ENCODE results near the gene LY6G6D. TPM values are rescaled to one million over a fixed set of nuclear protein-coding genes. Genes with fewer than 3 reads are reported as not detected.

Gene LY6G6D
- total and polyA plus RNA-seq, 2 donors (not counting 1 experiment from before 2014, with no cell fraction given), result not detected

DNA sequence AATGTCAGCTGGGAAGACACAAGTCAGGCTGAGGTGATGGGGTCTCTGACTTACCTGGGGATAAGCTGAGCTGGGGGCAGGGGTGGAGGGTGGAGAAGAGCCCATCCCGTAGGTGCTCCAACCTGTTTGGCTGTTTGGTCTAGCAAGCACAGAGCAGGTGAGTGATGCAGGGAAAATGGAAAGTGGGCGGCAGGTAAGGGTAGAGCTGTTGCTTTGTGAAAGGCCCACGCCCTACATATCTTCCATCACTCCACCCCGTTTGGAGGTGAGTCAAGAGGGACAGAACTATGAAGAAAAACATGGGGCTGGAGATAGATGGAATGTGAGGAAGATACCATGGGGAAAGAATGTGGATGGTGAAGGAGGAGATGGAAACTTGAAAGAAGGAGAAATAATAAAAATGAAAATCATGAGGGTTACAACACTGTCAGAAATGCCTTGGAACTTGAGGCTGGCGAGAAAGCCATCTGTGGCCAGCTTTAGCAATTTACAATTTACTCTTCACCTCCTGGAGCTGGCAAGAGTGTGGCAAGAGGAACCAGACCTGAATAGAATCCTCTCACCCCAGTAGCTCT is 5.1 kb downstream of the LY6G6D start:
- POLR2A ChIA-PET, result no interaction called here
- no peaks in the 10 kb centered on the region for H3K79me2 ChIP-seq (ENCODE audit: control insufficient read depth, insufficient read depth, low read length)
- H3K9me3 ChIP-seq (ENCODE audit: control extremely low read depth in 1 of 3, control insufficient read depth in 2 of 3, insufficient read depth in 1 of 3, low read length in 2 of 3), result no peaks in the 10 kb centered on the region
- intact Hi-C loops (cut with micrococcal nuclease), result no loop called here
- H3K36me3 ChIP-seq (replicated peaks in 1 of 2; ENCODE audit: control extremely low read depth in 1 of 2, control insufficient read depth in 1 of 2, extremely low read depth in 1 of 2, insufficient read depth in 2 of 2, low read length in 1 of 2), result no peaks in the 10 kb centered on the region
- TF ChIP-seq CTCF (IDR thresholded peaks at IDR 0.05), result no peak
- TF ChIP-seq EZH2 (IDR thresholded peaks at IDR 0.05; ENCODE audit: borderline replicate concordance, insufficient read depth, low read depth, low read length, poor library complexity, severe bottlenecking), result no peak
- Mint-ChIP-seq H3K4me1 (peaks cover 19% of the 10 kb centered on the region), H3K27me3 (no peaks in the 10 kb centered on the region), H3K27ac (no peak overlapping the region), H3K9me3 (ENCODE audit: insufficient read depth) (no peaks in the 10 kb centered on the region), H3K4me3 (no peak overlapping the region)
- H3K4me2 ChIP-seq (replicated peaks; ENCODE audit: low read depth, low read length, poor library complexity, severe bottlenecking), result no peak overlapping the region
- WGBS (ENCODE audit: insufficient coverage), result 97% methylated on average over 4 of the region's 5 CpGs
- H3K4me1 ChIP-seq (ENCODE audit: control insufficient read depth in 2 of 2, insufficient read depth in 2 of 2, low read length in 2 of 2), result peaks cover 7 to 12% of the 10 kb centered on the region in 2 donors
- DNase-seq (no peak), ATAC-seq (ENCODE audit: low read depth) (no peak)
- H3K4me3 ChIP-seq (ENCODE audit: control extremely low read depth in 1 of 5, extremely low read depth in 1 of 5, insufficient read depth in 1 of 5, low read depth in 2 of 5, low read length in 4 of 5), result no peak overlapping the region
- no peak overlapping the region for H2AFZ ChIP-seq (ENCODE audit: insufficient read depth, low read depth, low read length, poor library complexity, severe bottlenecking)
- H3K27ac ChIP-seq (ENCODE audit: low read length in 2 of 2), result no peak overlapping the region
- CTCF ChIA-PET, result interaction anchor here (0.6 kb wide), 1 partner anchor 41 kb away, joined by 3 read pairs; no protein-coding TSS in a partner anchor
- H4K20me1 ChIP-seq (ENCODE audit: control insufficient read depth, insufficient read depth, low read length, poor library complexity, severe bottlenecking), result no peaks in the 10 kb centered on the region
- no peaks in the 10 kb centered on the region for H3K27me3 ChIP-seq (replicated peaks in 1 of 4; ENCODE audit: control extremely low read depth in 1 of 4, control insufficient read depth in 3 of 4, insufficient read depth in 4 of 4, low read length in 3 of 4)
- no peak overlapping the region for H3K9ac ChIP-seq (ENCODE audit: low read length)

DNA sequence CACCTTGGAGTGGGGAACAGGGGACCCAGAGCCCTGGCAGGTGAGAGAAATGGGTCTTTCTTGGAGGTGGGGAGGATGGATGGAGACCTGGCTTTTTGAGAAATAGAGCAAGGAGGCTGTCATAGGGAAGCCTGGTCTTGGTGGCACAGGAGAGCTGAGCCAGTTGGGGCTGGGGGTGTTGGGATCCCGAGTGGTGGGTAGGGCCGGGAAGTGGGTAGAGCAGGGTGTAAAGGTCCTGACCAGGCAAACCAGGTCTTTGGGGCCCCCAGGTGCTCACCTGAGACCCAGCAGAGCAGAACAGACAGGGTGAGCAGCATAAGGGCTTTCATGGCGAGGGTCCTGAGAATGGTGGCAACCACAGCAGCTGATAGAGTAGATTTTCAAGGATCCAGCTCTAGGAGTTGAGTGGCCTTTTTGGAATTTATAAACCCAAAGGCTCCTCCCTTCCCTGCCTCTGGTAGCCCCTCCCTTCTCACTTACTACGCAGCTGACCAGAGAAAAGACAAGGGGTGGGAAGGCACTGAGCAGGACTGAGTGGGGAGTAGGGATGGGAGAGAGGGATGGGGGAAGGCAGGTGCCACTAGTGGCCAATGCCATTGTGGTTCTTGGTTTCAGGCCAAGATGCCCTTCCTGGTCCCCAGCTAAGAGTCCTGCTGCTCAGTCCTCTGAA is 6.3 kb downstream of the LY6G6D start, which contains the start of gene LY6G6C:
LY6G6C (minus strand) TSS at position 396 of the 670 bp plus-strand sequence; CDS start at position 329, 67 bp downstream.
- no peaks in the 10 kb centered on the region for H3K27me3 ChIP-seq (replicated peaks in 1 of 4; ENCODE audit: control extremely low read depth in 1 of 4, control insufficient read depth in 3 of 4, insufficient read depth in 4 of 4, low read length in 3 of 4)
- peaks cover 0 to 10% of the 10 kb centered on the region in 2 experiments for H3K36me3 ChIP-seq (replicated peaks in 1 of 2; ENCODE audit: control extremely low read depth in 1 of 2, control insufficient read depth in 1 of 2, extremely low read depth in 1 of 2, insufficient read depth in 2 of 2, low read length in 1 of 2)
- TF ChIP-seq EZH2 (IDR thresholded peaks at IDR 0.05; ENCODE audit: borderline replicate concordance, insufficient read depth, low read depth, low read length, poor library complexity, severe bottlenecking) (no peak), CTCF (IDR thresholded peaks at IDR 0.05) (no peak)
- DNase-seq (no peak), ATAC-seq (ENCODE audit: low read depth) (no peak)
- Mint-ChIP-seq H3K9me3 (ENCODE audit: insufficient read depth) (no peaks in the 10 kb centered on the region), H3K4me3 (no peak within 1 kb of the TSS), H3K27me3 (no peaks in the 10 kb centered on the region), H3K4me1 (peaks cover 28% of the 10 kb centered on the region), H3K27ac (no peak within 1 kb of the TSS)
- CTCF ChIA-PET, result no interaction called here
- no peak within 1 kb of the TSS for H3K9ac ChIP-seq (ENCODE audit: low read length)
- H3K9me3 ChIP-seq (ENCODE audit: control extremely low read depth in 1 of 3, control insufficient read depth in 2 of 3, insufficient read depth in 1 of 3, low read length in 2 of 3), result no peaks in the 10 kb centered on the region
- no peak within 1 kb of the TSS for H3K27ac ChIP-seq (ENCODE audit: low read length in 2 of 2)
- H2AFZ ChIP-seq (ENCODE audit: insufficient read depth, low read depth, low read length, poor library complexity, severe bottlenecking), result no peak within 1 kb of the TSS
- 86% methylated on average over 2 of the region's 4 CpGs for WGBS (ENCODE audit: insufficient coverage)
- H3K4me3 ChIP-seq (ENCODE audit: control extremely low read depth in 1 of 5, extremely low read depth in 1 of 5, insufficient read depth in 1 of 5, low read depth in 2 of 5, low read length in 4 of 5), result no peak within 1 kb of the TSS
- H3K4me1 ChIP-seq (ENCODE audit: control insufficient read depth in 2 of 2, insufficient read depth in 2 of 2, low read length in 2 of 2), result peaks cover 12 to 19% of the 10 kb centered on the region in 2 donors
- POLR2A ChIA-PET, result no interaction called here
- intact Hi-C loops (cut with micrococcal nuclease), result no loop called here
- H3K4me2 ChIP-seq (replicated peaks; ENCODE audit: low read depth, low read length, poor library complexity, severe bottlenecking), result no peak within 1 kb of the TSS
- H4K20me1 ChIP-seq (ENCODE audit: control insufficient read depth, insufficient read depth, low read length, poor library complexity, severe bottlenecking), result no peaks in the 10 kb centered on the region
- H3K79me2 ChIP-seq (ENCODE audit: control insufficient read depth, insufficient read depth, low read length), result no peaks in the 10 kb centered on the region
